Pancreas (tissue), 10 donors: ENCODE results near the gene ITPK1. TPM values are rescaled to one million over a fixed set of nuclear protein-coding genes. Genes with fewer than 3 reads are reported as not detected.

Source experiments
- ATAC-seq, 4 donors: fragments of 200-7000 bp; cut with Tn5 transposase; one replicate each; pipeline versions ENCODE4 v1.8.0 to v1.9.1; 2020; ENCODE audit warnings: mild to moderate bottlenecking in 4 of 4, moderate library complexity in 4 of 4
- DNase-seq, 6 donors: peaks; one replicate each; pipeline ENCODE4 v3.0.0-alpha.2; 2020
- FAIRE-seq: peaks from 2 replicates; lab custom pipeline; 2012; peaks lifted over from hg19 to GRCh38; lab: Jason Lieb, UNC
- H3K27ac ChIP-seq, 4 donors: fragments of 200-600 bp; sonication (generic); 1 replicate in 3 of 4; 2 replicates in 1 of 4; pipeline versions ENCODE4 v1.5.0 to v1.8.0; 2020
- H3K27me3 ChIP-seq, 4 donors: fragments of 200-600 bp; one replicate each; pipeline ENCODE4 v1.8.0; 2021
- H3K36me3 ChIP-seq, 3 donors: fragments of 200-600 bp; sonication (generic) in 1 of 3; one replicate each; pipeline versions ENCODE4 v1.5.0 to v1.8.0; 2020 to 2021
- H3K4me1 ChIP-seq, 3 donors: fragments of 200-600 bp; one replicate each; pipeline ENCODE4 v1.8.0; 2021
- H3K4me3 ChIP-seq, 4 donors: fragments of 200-600 bp; sonication (generic) in 2 of 4; one replicate each; pipeline versions ENCODE4 v1.5.0 to v1.8.0; 2020 to 2021
- H3K9me3 ChIP-seq, 4 donors: fragments of 200-600 bp; one replicate each; pipeline ENCODE4 v1.8.0; 2021
- CTCF ChIP-seq, 4 donors: fragments of 200-600 bp; sonication (generic) in 3 of 4; IDR thresholded peaks; one replicate each; pipeline versions ENCODE4 v1.5.0 to v1.8.0; 2021; ENCODE audit warnings: antibody characterized with exemption in 4 of 4
- WGBS, 2 donors: extraction: QIAGEN DNeasy Blood & Tissue Kit; methylation state at CpG; one replicate each; pipeline ENCODE4 v1.1.7; 2013; 5-methylcytosine and 5-hydroxymethylcytosine counted together
- intact Hi-C, 3 donors: fragments of 100-400 bp; cut with DNase I; formaldehyde crosslinking; loops; one replicate each; pipeline versions ENCODE4 v1.11.1 to v1.14.2; 2022
- polyA plus RNA-seq, 2 donors: library from polyadenylated mRNA; stranded (reverse); fragments of 200-250 nt; gene quantifications; one replicate each; pipeline ENCODE4 v1.2.3, GENCODE V29; 2013
- total RNA-seq, 6 donors: library from RNA; stranded (reverse); fragmentation: NEBNext Ultra II Directional in 4 of 6; extraction: Animal tissue kit (Norgen Biotek cat#: 25700) in 4 of 6; gene quantifications; one replicate each; pipeline versions ENCODE4 v1.2.1 to v1.2.4, GENCODE V29; 2021 to 2023
- donor health status: healthy with polysubstance abuse.
- donor health status: DM: no; HTN: no; CAD: no; lungs with moderate emphysema.
- donor health status: DM: no; HTN: no; CAD: no.
- donor health status: control.
- donor health status: control.
- donor health status: Bipolar disorder and iron deficiency.
- donor health status: DM: yes; HTN: yes; CAD: no.
- donor health status: DM: no; HTN: no; CAD: no.
- donor health status: DM: no; HTN: no; CAD: no.
- donor health status: DM: yes; HTN: yes; CAD: no.

The ITPK1 gene
- total and polyA plus RNA-seq, 8 donors, result 23.2 to 38.3 (median 33.0) TPM

GRCh38 chr14:92945544-92945943, 170.2 kb downstream of the ITPK1 start:
- intact Hi-C loops, result no loop called here
- Histone ChIP-seq H3K4me3 (no peak overlapping the region), H3K4me1 (no peaks in the 10 kb centered on the region), H3K27me3 (no peaks in the 10 kb centered on the region), H3K36me3 (peaks cover 0 to 18% (median 0%) of the 10 kb centered on the region in 3 donors), H3K27ac (no peak overlapping the region), H3K9me3 (no peaks in the 10 kb centered on the region)
- WGBS, 2 donors, result 95 to 96% methylated on average over 11 to 12 of the region's 12 CpGs
- ATAC-seq (peak in 1 of 4 donors; percentile 5), DNase-seq (peak in 1 of 6 donors; percentile 65), FAIRE-seq (no peak)
- no peak for TF ChIP-seq CTCF (IDR thresholded peaks at IDR 0.05)

- H3K27me3 ChIP-seq, result no peaks in the 10 kb centered on the region
- H3K4me1 ChIP-seq, result no peaks in the 10 kb centered on the region
- no peak overlapping the region for H3K4me3 ChIP-seq
- TF ChIP-seq CTCF (IDR thresholded peaks at IDR 0.05), result no peak
- peaks cover 0 to 13% (median 0%) of the 10 kb centered on the region in 3 donors for H3K36me3 ChIP-seq
- 93 to 94% methylated on average over 12 of the region's 12 CpGs for WGBS, 2 donors
- H3K9me3 ChIP-seq, result no peaks in the 10 kb centered on the region
- no peak overlapping the region for H3K27ac ChIP-seq
- intact Hi-C loops, result no loop called here
- ATAC-seq, result peak in 2 of 4 donors; percentile 29 to 32
- DNase-seq, result peak in 2 of 6 donors; percentile 18 to 65
- no peak for FAIRE-seq
Observed at GRCh38 chr14:92944976-92945375, 170.7 kb downstream of the ITPK1 start.

GRCh38 chr14:92943855-92944570, 171.7 kb downstream of the ITPK1 start:
- DNase-seq (peak in 2 of 6 donors; percentile 6 to 47), FAIRE-seq (no peak), ATAC-seq (no peak)
- WGBS, 2 donors, result 84 to 85% methylated on average over 17 of the region's 17 CpGs
- H3K36me3 ChIP-seq, result peaks cover 0 to 12% (median 0%) of the 10 kb centered on the region in 3 donors
- no peaks in the 10 kb centered on the region for H3K9me3 ChIP-seq
- TF ChIP-seq CTCF (IDR thresholded peaks at IDR 0.05), result no peak
- H3K27ac ChIP-seq, result no peak overlapping the region
- H3K4me3 ChIP-seq, result no peak overlapping the region
- no peaks in the 10 kb centered on the region for H3K4me1 ChIP-seq
- intact Hi-C loops, result no loop called here
- no peaks in the 10 kb centered on the region for H3K27me3 ChIP-seq

GRCh38 chr14:92942976-92943710, 172.6 kb downstream of the ITPK1 start:
- H3K4me1 ChIP-seq, result no peaks in the 10 kb centered on the region
- ATAC-seq (no peak), FAIRE-seq (no peak), DNase-seq (peak in 2 of 6 donors; percentile 22 to 54)
- H3K27ac ChIP-seq, result no peak overlapping the region
- no peaks in the 10 kb centered on the region for H3K27me3 ChIP-seq
- no peak overlapping the region for H3K4me3 ChIP-seq
- WGBS, 2 donors, result 94 to 96% methylated on average over 30 of the region's 30 CpGs
- H3K36me3 ChIP-seq, result peaks cover 0 to 12% (median 0%) of the 10 kb centered on the region in 3 donors
- no peaks in the 10 kb centered on the region for H3K9me3 ChIP-seq
- TF ChIP-seq CTCF (IDR thresholded peaks at IDR 0.05), result no peak
- intact Hi-C loops, result no loop called here
